IMR-90 (cell line): ENCODE measurements around the gene PRKAR1B. TPM values are rescaled to one million over a fixed set of nuclear protein-coding genes. Genes with fewer than 3 reads are reported as not detected.

Experiments
- ATAC-seq: fragments of 200-7000 bp; cut with Tn5 transposase; 2 replicates; pipeline ENCODE4 v1.9.1; 2020; ENCODE audit warnings: low read depth, mild to moderate bottlenecking, moderate library complexity
- BruUV-seq: library from RNA; stranded (reverse); fragments of 400-500 nt; replicated peaks from 2 replicates; lab custom pipeline; 2021; lab: Mats Ljungman, UMichigan
- CTCF ChIA-PET: fragments of 300-600 bp; formaldehyde crosslinking; extraction: SDS; loops from one replicate; lab custom pipeline; 2021; ENCODE audit warnings: antibody characterized with exemption; lab: Yijun Ruan, JAX
- POLR2A ChIA-PET: fragments of 300-600 bp; sonication (Branson Sonifier 250); formaldehyde crosslinking; loops from one replicate; lab custom pipeline; 2022; ENCODE audit warnings: antibody characterized with exemption; ENCODE audit not compliant: unreplicated experiment; lab: Charles Lee
- DNase-seq: peaks from one replicate; pipeline ENCODE4 v3.0.0; 2013
- H2AFZ ChIP-seq: replicated peaks from 2 replicates; pipeline ENCODE3; 2013; ENCODE audit warnings: low read length, mild to moderate bottlenecking; ENCODE audit not compliant: poor library complexity
- H2AK5ac ChIP-seq: 2 replicates; pipeline ENCODE4 v1.6.1; 2013; ENCODE audit warnings: low read depth, low read length, inconsistent platforms
- H2AK9ac ChIP-seq: replicated peaks from 2 replicates; pipeline ENCODE3; 2013; ENCODE audit warnings: mild to moderate bottlenecking, low read depth, low read length, moderate library complexity; ENCODE audit not compliant: poor library complexity
- H2BK120ac ChIP-seq: 2 replicates; pipeline ENCODE4 v1.6.1; 2013; ENCODE audit warnings: low read depth, low read length, inconsistent platforms
- H2BK15ac ChIP-seq: 3 replicates; pipeline ENCODE4 v1.6.1; 2013; ENCODE audit warnings: low read depth, low read length, inconsistent platforms
- H2BK20ac ChIP-seq: 2 replicates; pipeline ENCODE4 v1.6.1; 2013; ENCODE audit warnings: low read depth, mild to moderate bottlenecking, inconsistent platforms, low read length, moderate library complexity
- H2BK5ac ChIP-seq: 2 replicates; pipeline ENCODE4 v1.6.1; 2013; ENCODE audit warnings: mild to moderate bottlenecking, low read depth, low read length, inconsistent platforms; ENCODE audit not compliant: poor library complexity, severe bottlenecking
- H3K14ac ChIP-seq: replicated peaks from 2 replicates; pipeline ENCODE4 v1.6.1; 2013; ENCODE audit warnings: low read depth, low read length, inconsistent platforms
- H3K18ac ChIP-seq: 2 replicates; pipeline ENCODE4 v1.6.1; 2013; ENCODE audit warnings: low read depth, low read length, control low read depth
- H3K23ac ChIP-seq: 2 replicates; pipeline ENCODE4 v1.6.1; 2013; ENCODE audit warnings: low read depth, low read length, inconsistent platforms
- H3K27ac ChIP-seq: 2 replicates; pipeline ENCODE4 v1.5.1; 2013; ENCODE audit warnings: mild to moderate bottlenecking, control low read depth, low read length; ENCODE audit not compliant: insufficient read depth
- H3K27me3 ChIP-seq: 2 replicates; pipeline ENCODE4 v1.6.1; 2013; ENCODE audit warnings: low read length; ENCODE audit not compliant: control insufficient read depth, insufficient read depth
- H3K36me3 ChIP-seq: 2 replicates; pipeline ENCODE4 v1.6.1; 2013; ENCODE audit warnings: low read length, mixed read lengths; ENCODE audit not compliant: control insufficient read depth, insufficient read depth
- H3K4ac ChIP-seq: 2 replicates; pipeline ENCODE4 v1.6.1; 2013; ENCODE audit warnings: low read depth, low read length, inconsistent platforms
- H3K4me1 ChIP-seq: 2 replicates; pipeline ENCODE4 v1.6.1; 2013; ENCODE audit warnings: low read length, mixed read lengths; ENCODE audit not compliant: control insufficient read depth, insufficient read depth
- H3K4me2 ChIP-seq: 2 replicates; pipeline ENCODE4 v1.6.1; 2013; ENCODE audit warnings: low read depth, mild to moderate bottlenecking, control low read depth, low read length, moderate library complexity
- H3K4me3 ChIP-seq: 2 replicates; pipeline ENCODE4 v1.5.1; 2013; ENCODE audit warnings: low read depth, mild to moderate bottlenecking, control low read depth, low read length, moderate library complexity; ENCODE audit not compliant: insufficient read depth
- H3K56ac ChIP-seq: 2 replicates; pipeline ENCODE4 v1.6.1; 2013; ENCODE audit warnings: low read length, inconsistent platforms; ENCODE audit not compliant: insufficient read depth; ENCODE audit errors: extremely low read depth
- H3K79me1 ChIP-seq, 2 experiments: 2 replicates each; pipeline ENCODE4 v1.6.1; 2013; ENCODE audit warnings: low read length in 2 of 2, inconsistent platforms in 1 of 2, low read depth in 1 of 2
- H3K9ac ChIP-seq: 2 replicates; pipeline ENCODE4 v1.6.1; 2013; ENCODE audit warnings: low read depth, low read length, control low read depth
- H3K9me1 ChIP-seq: 2 replicates; pipeline ENCODE4 v1.6.1; 2013; ENCODE audit warnings: low read length, inconsistent platforms; ENCODE audit not compliant: insufficient read depth
- H3K9me3 ChIP-seq: 2 replicates; pipeline ENCODE4 v1.6.1; 2013; ENCODE audit warnings: low read length; ENCODE audit not compliant: control insufficient read depth, insufficient read depth
- H4K20me1 ChIP-seq: 2 replicates; pipeline ENCODE4 v1.6.1; 2013; ENCODE audit warnings: low read length, inconsistent platforms; ENCODE audit not compliant: insufficient read depth
- H4K5ac ChIP-seq: 2 replicates; pipeline ENCODE4 v1.6.1; 2013; ENCODE audit warnings: mild to moderate bottlenecking, low read depth, low read length, control low read depth
- H4K8ac ChIP-seq, 2 experiments: 2 replicates each; pipeline ENCODE4 v1.6.1; 2013; ENCODE audit warnings: low read depth in 2 of 2, low read length in 2 of 2, control low read depth in 1 of 2, inconsistent platforms in 1 of 2
- H4K91ac ChIP-seq: 2 replicates; pipeline ENCODE4 v1.6.1; 2013; ENCODE audit warnings: low read depth, low read length, inconsistent platforms; ENCODE audit not compliant: insufficient read depth
- FOS ChIP-seq: fragments of 150-350 bp; IDR thresholded peaks from 2 replicates; pipeline ENCODE4 v1.6.1; 2016; ENCODE audit warnings: low read depth, low read length
- MAZ ChIP-seq: IDR thresholded peaks from 2 replicates; pipeline ENCODE4 v1.6.1; 2012; ENCODE audit warnings: low read depth, mild to moderate bottlenecking, low read length, improper control_type of control experiment, moderate library complexity, borderline replicate concordance
- POLR2A ChIP-seq: IDR thresholded peaks from 2 replicates; pipeline ENCODE4 v1.6.1; 2012; ENCODE audit warnings: mild to moderate bottlenecking, low read depth, low read length
- RAD21 ChIP-seq: IDR thresholded peaks from 2 replicates; pipeline ENCODE4 v1.6.1; 2012; ENCODE audit warnings: low read length, improper control_type of control experiment
- SMC3 ChIP-seq: fragments of 150-350 bp; IDR thresholded peaks from 2 replicates; pipeline ENCODE4 v1.6.1; 2016; ENCODE audit warnings: low read depth, mild to moderate bottlenecking, antibody characterized with exemption, low read length, moderate library complexity
- WGBS, 2 experiments: methylation state at CpG; one replicate each; pipeline versions ENCODE4 v1.1.5 to v1.1.7; 2013; ENCODE audit warnings: missing lambda C conversion rate in 2 of 2; ENCODE audit not compliant: insufficient read length in 1 of 2; ENCODE audit errors: extremely low coverage in 2 of 2; 5-methylcytosine and 5-hydroxymethylcytosine counted together
- dilution Hi-C: fragments of 300-500 bp; cut with HindIII; formaldehyde crosslinking; loops from one replicate; pipeline ENCODE4 v1.14.3; 2018; ENCODE audit warnings: low sequenced_read_pairs; ENCODE audit not compliant: unreplicated experiment
- in situ Hi-C: fragments of 300-500 bp; cut with MboI; formaldehyde crosslinking; loops from 3 replicates; pipeline ENCODE4 v1.14.3; 2019; ENCODE audit warnings: low sequenced_read_pairs, inconsistent platforms, mixed read lengths
- intact Hi-C: fragments of 100-400 bp; cut with micrococcal nuclease; formaldehyde crosslinking; loops from 2 replicates; pipeline ENCODE4 v1.10.0; 2022
- polyA plus RNA-seq, 3 experiments: library from polyadenylated mRNA; depleted of rRNA; stranded (reverse); fragments of >200 nt; gene quantifications; 2 replicates each; pipeline ENCODE4 v1.2.3, GENCODE V29; 2012; ENCODE audit warnings: low replicate concordance in 1 of 3
- total RNA-seq: library from RNA; depleted of rRNA; stranded (reverse); fragments of >200 nt; gene quantifications from 2 replicates; pipeline ENCODE4 v1.2.3, GENCODE V29; 2012

Gene PRKAR1B
- total and polyA plus RNA-seq, 2 of the 4 experiments (the other 2 are of a cell fraction), result 15.2 to 20.2 TPM

GRCh38 chr7:610531-611280 lies 116.4 kb downstream of the PRKAR1B start:
- intact Hi-C loops (no loop called here), in situ Hi-C loops (no loop called here), dilution Hi-C loops (no loop called here)
- Histone ChIP-seq H3K27me3 (no peaks in the 10 kb centered on the region; the same call in 1 of the 2 replicates), H3K56ac (no peak overlapping the region), H2BK20ac (no peak overlapping the region), H3K79me1 (no peaks in the 10 kb centered on the region), H3K4me1 (no peaks in the 10 kb centered on the region), H3K27ac (no peak overlapping the region), H3K9ac (no peak overlapping the region), H2BK5ac (no peak overlapping the region), H3K18ac (no peak overlapping the region), H4K8ac (no peak overlapping the region), H4K91ac (no peak overlapping the region), H2BK15ac (no peak overlapping the region), H2AK5ac (no peak overlapping the region), H4K5ac (no peak overlapping the region), H2AFZ (peak overlapping the region; percentile 51), H3K14ac (no peak overlapping the region), H3K4me3 (no peak overlapping the region), H3K4me2 (no peak overlapping the region), H3K23ac (no peak overlapping the region), H2BK120ac (no peak overlapping the region), H3K9me1 (no peaks in the 10 kb centered on the region), H3K4ac (no peak overlapping the region), H4K20me1 (no peaks in the 10 kb centered on the region), H3K9me3 (no peaks in the 10 kb centered on the region), H2AK9ac (peak overlapping the region; percentile 28), H3K36me3 (no peaks in the 10 kb centered on the region)
- ATAC-seq (peak; percentile 32; the same call in 1 of the 2 replicates), DNase-seq (peak; percentile 12)
- no peak for TF ChIP-seq POLR2A
- no peak for TF ChIP-seq RAD21
- TF ChIP-seq SMC3, result no peak
- TF ChIP-seq FOS, result no peak
- TF ChIP-seq MAZ, result no peak
- POLR2A ChIA-PET, result no interaction called here
- no TSS peak for BruUV-seq
- CTCF ChIA-PET, result no interaction called here
- WGBS, 2 experiments, result 54% methylated on average over 9 of the region's 21 CpGs; no CpG with 5 or more reads in 1 of the 2 experiments
